GM21723 (cell line): ENCODE data around the gene TOR3A.
"Not testable (repeated sequence)": the region's sequence is repeated elsewhere in the genome, so short reads cannot be mapped to it uniquely, and the experiment has no call there.

Experiments
- ATAC-seq: cut with Tn5 transposase; IDR thresholded peaks from one replicate; pipeline ENCODE4 v1.9.1; 2021; ENCODE audit warnings: mild to moderate bottlenecking, moderate library complexity; ENCODE audit not compliant: unreplicated experiment

TOR3A gene, protein sequence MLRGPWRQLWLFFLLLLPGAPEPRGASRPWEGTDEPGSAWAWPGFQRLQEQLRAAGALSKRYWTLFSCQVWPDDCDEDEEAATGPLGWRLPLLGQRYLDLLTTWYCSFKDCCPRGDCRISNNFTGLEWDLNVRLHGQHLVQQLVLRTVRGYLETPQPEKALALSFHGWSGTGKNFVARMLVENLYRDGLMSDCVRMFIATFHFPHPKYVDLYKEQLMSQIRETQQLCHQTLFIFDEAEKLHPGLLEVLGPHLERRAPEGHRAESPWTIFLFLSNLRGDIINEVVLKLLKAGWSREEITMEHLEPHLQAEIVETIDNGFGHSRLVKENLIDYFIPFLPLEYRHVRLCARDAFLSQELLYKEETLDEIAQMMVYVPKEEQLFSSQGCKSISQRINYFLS

DNA sequence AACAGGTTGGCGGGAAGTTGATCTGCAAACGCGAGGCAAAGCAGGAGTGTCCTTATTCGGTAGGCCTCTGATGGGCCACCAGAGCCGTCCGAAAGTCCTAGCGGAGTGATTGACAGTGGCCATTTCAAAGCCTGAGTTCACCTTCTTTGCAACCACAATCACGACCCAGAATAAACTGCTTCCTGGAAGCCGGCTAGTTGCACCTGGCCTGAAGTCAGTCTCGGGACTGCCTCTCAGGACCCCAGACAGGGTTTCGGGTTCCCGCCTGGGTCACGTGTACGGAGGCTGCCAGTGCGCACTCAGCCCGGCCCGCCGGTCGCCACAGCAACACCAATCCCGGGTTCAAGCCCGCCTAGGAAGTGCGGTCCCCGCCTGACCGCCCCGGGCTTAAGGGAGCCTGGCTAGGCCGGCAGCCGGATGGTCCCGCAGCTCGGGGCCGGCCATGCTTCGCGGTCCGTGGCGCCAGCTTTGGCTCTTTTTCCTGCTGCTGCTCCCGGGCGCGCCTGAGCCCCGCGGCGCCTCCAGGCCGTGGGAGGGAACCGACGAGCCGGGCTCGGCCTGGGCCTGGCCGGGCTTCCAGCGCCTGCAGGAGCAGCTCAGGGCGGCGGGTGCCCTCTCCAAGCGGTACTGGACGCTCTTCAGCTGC, at the start of gene TOR3A:
Gene TOR3A (plus strand): TSS at position 384 of the 646 bp plus-strand sequence. CDS start 59 bp downstream, at position 443.
- peak; percentile 87 for ATAC-seq

DNA sequence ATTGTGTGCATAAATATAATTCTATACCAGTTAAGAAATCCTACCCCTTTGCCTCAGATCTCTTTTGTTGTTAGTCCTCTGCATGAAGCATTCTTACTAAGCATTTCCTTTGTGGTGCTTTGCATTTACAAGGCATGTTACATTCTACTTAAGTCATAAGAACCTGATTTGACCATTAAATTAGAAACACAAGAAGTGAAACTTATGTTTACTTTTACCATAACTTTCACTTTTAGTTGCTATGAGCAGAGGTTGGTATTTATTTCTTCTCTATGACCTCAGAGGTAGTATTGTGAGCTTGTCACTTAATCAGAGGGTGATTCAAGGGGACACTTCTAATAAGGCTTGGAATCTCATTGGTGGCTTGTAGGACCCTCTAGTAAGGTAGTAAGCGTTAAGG, 47.1 kb upstream of the TOR3A start:
- ATAC-seq = peak; percentile 75

DNA sequence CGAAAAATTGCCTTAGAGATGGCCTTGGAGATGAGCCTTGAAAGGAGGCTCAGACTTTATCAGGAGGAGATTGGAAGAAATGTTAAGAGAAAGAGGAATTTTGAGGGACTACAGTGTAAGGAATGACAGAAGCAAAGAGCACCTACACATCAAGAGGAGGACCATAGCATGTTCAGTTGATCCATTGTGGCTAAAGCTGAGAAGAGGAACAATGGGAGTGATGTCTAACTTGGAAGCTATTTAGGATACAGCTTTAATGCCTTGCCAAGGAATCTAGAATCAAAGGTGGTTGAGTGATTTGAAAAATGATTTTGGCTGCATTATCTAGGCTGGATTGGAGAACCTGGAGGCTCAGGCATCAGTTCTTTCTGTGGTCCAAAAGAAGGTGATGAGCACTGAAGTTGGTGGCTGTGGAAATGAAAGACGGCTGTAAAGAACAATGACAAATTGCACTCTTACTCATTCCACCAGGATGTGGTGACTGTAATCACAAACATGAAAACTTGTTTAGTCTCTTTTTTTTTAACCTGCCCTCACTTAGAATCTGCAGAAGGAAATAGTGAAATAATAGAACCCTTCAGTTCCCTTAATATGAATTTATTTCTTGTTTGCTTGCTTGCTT, 44.9 kb upstream of the TOR3A start:
- peak; percentile 47 for ATAC-seq

DNA sequence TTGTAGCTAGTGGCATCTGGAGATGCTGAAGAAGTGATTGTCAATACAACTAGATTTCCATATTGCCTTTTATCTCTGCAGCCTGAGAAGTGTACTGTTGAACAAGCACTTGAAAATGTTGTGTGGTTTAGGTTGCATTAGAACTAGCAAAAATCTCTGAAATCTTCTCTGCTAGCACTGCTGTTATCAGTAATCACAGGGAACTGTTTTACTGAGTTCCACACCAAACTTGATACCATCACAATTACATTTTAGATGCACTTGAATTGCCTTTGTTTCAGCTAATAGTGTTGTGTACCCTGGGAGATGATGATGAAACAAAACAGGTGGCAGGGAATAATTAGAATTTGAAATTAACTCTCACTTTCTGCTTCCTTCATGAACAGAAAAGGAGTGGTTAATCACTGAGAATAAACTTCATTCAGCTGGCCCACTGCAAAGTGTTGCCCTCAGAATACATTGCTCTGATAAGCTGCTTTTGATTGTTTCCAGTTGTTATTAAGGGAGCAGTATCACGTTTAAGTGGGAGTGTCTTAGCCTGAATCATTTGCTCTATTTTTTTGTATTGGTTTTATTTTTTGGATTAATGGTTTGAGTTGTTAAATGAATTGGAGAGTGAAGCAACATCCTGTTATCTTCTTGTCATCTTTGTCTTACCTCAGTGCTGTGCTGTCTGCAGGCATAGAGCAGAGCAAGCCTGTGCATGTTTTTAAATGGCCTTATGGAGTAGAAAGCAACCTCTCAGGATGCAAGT, 43.2 kb upstream of the TOR3A start:
- ATAC-seq = no peak

DNA sequence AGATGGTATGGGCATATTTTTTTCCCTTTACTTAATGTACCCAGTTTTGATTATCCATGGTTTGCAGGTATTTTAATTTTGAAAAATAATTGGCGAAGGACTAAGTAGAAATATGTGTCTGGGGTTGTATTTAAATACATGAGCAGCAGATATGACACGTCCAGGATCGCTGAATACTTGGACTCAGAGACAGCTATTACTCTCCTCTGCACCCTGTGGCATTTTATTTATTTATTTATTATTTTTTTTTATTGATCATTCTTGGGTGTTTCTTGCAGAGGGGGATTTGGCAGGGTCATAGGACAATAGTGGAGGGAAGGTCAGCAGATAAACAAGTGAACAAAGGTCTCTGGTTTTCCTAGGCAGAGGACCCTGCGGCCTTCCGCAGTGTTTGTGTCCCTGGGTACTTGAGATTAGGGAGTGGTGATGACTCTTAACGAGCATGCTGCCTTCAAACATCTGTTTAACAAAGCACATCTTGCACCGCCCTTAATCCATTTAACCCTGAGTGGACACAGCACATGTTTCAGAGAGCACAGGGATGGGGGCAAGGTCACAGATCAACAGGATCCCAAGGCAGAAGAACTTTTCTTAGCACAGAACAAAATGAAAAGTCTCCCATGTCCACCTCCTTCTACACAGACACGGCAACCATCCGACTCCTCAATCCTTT, 42.2 kb upstream of the TOR3A start:
- not testable (repeated sequence) for ATAC-seq

DNA sequence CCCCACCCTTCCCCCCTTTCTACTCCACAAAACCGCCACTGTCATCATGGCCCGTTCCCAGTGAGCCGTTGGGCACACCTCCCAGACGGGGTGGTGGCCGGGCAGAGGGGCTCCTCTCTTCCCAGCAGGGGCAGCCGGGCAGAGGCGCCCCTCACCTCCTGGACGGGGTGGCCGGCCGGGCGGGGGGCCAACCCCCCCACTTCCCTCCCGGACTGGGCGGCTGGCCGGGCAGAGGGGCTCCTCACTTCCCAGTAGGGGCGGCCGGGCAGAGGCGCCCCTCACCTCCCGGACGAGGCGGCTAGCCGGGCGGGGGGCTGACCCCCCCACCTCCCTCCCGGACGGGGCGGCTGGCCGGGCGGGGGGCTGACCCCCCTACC, 41.7 kb upstream of the TOR3A start:
- not testable (repeated sequence) for ATAC-seq

DNA sequence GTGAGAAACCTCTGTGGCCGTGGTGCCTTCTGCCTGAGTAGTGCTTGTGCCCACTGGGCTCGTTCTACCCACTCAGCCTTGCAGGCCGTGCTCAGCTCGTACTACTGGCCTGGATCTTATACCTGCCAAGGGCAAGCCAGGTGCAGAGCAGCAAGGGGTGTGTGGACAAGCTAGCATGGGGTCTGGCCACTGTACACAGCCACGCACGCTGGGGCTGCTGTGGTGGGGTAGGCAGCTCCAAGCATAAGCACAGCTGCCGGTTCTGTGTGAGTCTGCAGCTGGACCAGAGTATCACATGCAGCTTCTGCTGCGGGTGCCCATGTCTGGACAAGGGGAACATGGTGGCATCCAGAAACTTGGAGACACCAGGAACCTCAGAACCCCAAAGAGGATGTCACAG, 39.8 kb upstream of the TOR3A start:
- no peak for ATAC-seq

DNA sequence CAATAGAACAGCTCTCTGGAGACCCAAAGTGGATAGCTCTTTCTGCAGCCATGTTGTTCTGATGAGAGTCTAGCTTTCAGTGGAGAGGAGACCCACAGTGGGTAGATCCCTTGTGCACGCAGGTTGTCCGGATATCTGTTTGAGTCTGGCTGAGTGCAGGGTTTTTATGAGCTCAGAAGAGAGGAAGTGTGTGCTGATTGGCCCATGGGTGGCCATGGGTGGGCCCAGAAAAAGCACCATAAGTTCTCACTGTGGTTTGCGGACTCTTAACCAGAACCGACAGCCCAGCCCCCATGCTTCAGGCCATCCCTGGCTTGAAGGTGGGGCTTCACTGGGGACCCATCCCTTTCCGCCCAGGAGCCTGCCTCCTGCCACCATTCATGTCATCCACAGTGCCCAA, 39.2 kb upstream of the TOR3A start:
- no peak for ATAC-seq

DNA sequence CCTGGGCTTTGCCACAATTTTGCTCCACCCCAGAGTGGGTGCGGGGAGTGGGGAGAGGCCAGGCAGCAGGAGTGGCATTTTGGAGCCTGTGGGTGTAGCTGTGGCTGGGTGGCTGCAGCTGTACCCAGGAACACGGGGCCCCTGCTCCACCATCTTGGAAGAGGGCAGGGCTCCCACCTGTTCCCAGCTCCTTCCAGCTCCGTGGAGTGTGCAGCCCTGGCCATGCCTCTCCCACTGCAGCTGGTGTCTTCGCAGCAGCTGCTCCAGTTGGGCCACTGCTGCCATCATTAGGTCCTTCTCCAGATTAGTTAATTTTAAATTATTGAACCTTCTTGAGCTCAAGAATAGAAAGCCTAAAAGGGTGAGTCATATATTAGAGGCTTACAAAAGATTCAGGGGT, 38.6 kb upstream of the TOR3A start:
- ATAC-seq = no peak

DNA sequence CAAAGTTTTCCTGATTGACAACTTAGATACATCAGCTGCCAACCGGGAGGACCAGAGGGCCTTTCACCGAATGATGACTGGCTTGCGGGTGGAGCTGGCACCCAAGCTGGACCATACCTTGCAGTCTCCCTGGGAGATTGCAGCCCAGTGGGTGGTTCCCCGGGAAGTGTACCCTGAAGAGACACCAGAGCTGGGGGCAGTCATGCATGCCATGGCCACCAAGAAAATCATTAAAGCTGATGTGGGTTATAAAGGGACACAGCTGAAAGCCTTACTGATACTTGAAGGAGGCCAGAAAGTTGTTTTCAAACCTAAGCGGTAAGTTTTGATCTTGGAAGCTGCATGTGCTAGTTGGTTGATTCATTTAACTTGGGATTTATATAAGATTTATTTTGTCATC, 38.0 kb upstream of the TOR3A start:
- no peak for ATAC-seq

DNA sequence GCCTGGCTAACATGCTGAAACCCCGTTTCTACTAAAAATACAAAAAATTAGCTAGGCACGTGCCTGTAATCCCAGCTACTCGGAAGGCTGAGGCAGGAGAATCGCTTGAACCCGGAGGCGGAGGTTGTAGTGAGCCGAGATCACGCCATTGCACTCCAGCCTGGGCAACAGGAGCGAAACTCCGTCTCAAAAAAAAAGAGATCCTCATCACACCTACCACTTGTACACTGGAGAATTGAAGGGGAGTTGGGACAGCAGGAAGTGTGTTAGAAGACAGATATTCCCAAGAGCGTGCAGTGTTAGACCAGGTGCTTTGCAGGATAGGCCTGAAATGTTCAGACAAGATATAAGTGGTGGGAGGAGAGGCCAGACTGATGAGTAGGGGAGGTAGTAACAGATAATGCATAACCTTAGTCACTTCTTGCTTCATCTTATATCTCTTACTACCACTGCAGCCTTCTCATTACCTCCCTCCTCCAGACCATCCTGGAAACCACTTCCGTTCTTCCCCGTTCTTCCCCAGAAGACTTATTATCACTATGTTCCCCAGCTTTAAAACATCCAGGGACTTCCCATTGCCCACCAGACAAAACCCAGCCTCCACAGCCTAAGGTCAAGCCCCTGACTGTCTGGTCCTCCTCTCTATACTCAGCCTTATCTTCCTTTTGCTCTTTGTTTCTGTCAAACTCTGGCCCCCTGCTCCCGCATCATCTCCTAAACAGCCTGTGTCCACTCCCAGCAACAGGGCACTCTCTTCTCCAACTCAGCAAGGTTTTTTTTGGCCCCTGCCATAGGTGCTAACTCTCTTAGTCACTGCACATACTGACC, 34.8 kb upstream of the TOR3A start:
- ATAC-seq = no peak

DNA sequence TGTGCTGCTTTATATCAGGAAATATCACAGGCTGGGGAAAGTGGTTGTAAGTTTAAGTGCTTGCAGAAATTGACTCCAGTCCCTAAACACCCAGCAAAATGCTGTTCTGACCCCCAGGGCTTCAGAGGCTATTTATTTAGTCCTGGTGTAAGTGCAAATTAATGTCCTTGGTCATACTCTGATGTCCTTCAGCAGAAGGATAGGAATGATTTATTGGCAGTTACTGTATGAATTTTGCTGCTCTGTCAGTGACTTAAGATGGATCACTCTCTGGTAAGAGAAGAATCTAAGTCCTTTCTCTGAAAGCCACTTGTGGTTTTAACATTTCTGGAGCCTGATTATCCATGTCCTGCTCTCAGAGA, 34.3 kb upstream of the TOR3A start:
- ATAC-seq = no peak

DNA sequence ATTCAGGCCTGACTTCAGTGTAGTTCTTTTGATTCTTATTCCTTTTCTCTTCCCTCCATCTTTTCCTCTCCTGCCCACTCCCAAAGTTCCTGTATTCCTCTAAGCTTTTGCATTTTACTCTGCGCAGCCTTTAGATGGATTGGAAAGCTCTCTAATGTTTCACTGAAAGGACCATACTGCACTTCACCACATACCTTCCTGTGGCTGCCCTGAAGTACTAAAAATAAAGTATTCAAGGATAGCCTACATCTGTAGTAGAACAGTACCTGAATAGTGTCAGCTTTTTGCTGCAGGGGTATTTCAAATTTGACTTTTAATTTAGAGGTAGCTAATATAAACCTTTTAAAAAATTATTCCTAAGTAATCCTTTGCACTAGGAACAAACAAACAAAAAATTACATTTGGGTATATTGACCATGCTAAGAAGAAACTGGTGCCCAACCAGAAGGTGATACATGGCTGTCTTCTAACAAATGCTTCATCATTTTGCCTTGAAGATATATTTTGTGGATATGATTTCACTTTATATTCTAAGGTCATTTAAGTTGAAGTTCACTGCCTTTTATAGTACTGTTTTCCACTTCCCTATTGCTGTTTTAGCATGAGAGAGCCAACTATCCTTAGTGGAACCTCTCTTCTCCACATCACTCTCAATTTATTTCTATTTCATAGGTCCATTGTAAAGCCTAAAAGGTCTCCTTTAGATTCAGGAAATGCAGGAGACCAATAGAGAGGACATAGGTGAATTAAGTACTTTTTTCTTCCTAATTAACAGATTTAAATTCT, 33.3 kb upstream of the TOR3A start:
- ATAC-seq = no peak

DNA sequence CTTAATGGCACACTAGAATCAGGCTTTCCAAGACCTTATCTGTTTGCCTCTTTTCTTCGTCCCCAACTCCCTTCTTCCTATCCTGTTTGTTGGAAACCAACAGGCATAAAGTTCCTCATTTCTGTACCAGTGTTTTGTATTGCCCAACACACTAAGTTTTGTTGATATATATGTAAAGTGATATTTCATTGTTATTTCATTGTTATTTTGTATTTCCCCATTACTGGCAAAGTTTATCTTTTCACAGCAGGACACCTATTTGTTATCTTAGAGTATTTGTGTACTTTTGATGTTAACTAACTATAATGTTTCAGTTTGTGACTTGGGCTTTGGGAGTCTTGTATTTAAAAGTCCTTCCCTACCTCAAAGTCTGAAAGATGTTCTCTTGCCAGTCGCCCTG, 29.1 kb upstream of the TOR3A start:
- no peak for ATAC-seq

DNA sequence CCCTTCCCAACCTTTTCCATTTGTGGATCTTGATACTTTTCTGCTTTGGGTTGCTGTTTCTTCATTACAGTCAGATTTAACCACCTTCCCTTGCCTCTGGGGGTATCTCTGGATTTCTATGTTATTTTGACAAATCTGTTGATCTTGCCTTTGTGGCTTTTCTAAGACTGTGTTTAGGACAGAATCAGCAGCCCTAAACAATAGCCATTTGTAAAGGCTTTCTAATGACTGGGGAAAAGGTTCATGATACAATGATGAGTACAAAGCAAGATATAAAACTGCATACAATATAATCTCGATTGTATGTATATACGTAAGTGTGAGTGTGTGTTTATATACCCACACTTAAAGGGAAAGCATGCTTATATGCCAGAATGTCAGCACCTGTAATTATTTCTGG, 28.4 kb upstream of the TOR3A start:
- ATAC-seq = no peak

DNA sequence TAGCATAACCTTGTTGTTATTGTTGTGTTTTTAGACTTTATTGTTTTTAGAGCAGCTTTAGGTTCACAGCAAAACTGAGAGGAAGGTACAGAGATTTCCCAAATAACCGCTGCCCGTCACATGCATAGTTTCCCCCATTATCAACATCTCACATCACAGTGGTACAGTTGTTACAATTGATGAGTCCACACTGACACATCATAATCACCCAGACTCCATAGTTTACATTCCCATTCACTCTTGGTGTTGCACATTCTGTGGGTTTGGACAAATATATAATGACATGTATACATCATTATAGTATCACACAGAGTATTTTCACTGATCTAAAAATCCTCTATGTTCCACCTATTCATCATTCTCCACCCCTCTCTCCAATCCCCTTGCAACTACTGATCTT, 25.9 kb upstream of the TOR3A start:
- no peak for ATAC-seq

DNA sequence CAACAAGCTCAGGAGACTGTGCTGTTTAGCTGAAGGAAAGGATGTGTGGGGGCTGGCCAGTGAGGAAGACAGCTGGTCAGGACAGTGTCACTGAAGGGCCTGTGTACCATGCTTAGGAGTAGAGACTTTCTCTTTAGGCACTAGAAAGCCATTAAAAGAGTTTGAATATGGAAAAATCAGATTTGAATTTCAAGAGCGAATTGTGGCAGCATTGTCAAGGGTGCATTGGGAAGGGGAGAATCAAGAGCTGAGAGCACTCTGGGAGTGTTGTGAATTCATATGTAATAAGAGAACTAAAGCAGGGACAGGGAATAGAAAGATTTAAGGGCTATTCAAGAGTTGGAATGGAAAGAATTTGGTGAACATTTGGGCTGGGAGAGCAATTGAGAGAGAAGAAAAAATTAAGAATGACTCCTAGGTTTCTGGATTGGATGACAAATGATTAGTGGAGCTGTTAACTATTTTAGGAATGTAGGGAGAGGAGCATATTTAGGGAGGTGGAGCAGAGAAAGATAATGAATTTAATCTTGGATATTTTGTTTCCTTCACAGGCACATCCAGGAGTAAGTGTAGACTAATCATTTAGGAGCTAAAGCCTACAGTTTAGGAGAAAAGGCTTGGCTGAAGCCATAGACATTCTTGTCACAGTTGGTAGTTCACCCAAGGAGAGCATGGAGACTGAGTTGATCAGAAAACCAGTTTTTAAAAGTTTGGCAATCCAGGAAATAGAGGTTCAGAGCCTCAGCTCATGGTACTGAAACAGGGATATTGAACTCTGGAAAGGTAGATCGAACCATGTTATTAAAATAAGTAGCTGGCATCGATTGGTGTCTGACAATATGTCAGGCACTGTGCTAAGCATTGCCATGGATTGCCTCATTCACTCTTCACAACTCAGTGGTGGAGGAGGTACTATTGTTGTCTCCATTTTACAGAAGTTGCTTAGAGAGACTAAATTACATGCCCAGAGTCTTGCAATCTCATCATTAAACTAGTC, 23.1 kb upstream of the TOR3A start:
- ATAC-seq = no peak
